H1 (cell line): ENCODE measurements around the gene FAAH. TPM values are rescaled to one million over a fixed set of nuclear protein-coding genes. Genes with fewer than 3 reads are reported as not detected.

Experiments
- CTCF ChIA-PET: fragments of 300-600 bp; sonication (Branson Sonifier 250); formaldehyde crosslinking; loops from one replicate; lab custom pipeline; 2021; ENCODE audit not compliant: partially characterized antibody; lab: Charles Lee
- POLR2A ChIA-PET: fragments of 300-600 bp; sonication (Branson Sonifier 250); formaldehyde crosslinking; loops from one replicate; lab custom pipeline; 2021; ENCODE audit warnings: inconsistent platforms; ENCODE audit not compliant: partially characterized antibody; lab: Charles Lee
- DNase-seq, 2 experiments: peaks; one replicate each; pipeline versions ENCODE4 v3.0.0 to v3.0.0-alpha.2; 2010 to 2022; ENCODE audit warnings: low spot score in 2 of 2, low read depth in 1 of 2, mixed read lengths in 1 of 2
- FAIRE-seq: peaks from 2 replicates; lab custom pipeline; 2011; peaks lifted over from hg19 to GRCh38; lab: Jason Lieb, UNC
- H2AFZ ChIP-seq: 2 replicates; pipeline ENCODE4 v1.8.1; 2012; ENCODE audit warnings: low read length, inconsistent platforms
- H2AK5ac ChIP-seq: 2 replicates; pipeline ENCODE4 v1.6.1; 2013; ENCODE audit warnings: low read depth, low read length
- H2BK120ac ChIP-seq: replicated peaks from 2 replicates; pipeline ENCODE3; 2013; ENCODE audit warnings: low read depth, low read length, inconsistent platforms
- H2BK12ac ChIP-seq: 2 replicates; pipeline ENCODE4 v1.6.1; 2013; ENCODE audit warnings: low read depth, low read length
- H2BK15ac ChIP-seq: 2 replicates; pipeline ENCODE4 v1.6.1; 2013; ENCODE audit warnings: low read length
- H2BK20ac ChIP-seq: 2 replicates; pipeline ENCODE4 v1.6.1; 2013; ENCODE audit warnings: low read length
- H2BK5ac ChIP-seq: 2 replicates; pipeline ENCODE4 v1.6.1; 2013; ENCODE audit warnings: low read depth, low read length
- H3K14ac ChIP-seq: 2 replicates; pipeline ENCODE4 v1.6.1; 2013; ENCODE audit warnings: inconsistent platforms; ENCODE audit not compliant: insufficient read length
- H3K18ac ChIP-seq: 2 replicates; pipeline ENCODE4 v1.6.1; 2013; ENCODE audit warnings: low read length; ENCODE audit errors: extremely low read depth
- H3K23ac ChIP-seq: 2 replicates; pipeline ENCODE4 v1.6.1; 2013; ENCODE audit warnings: inconsistent platforms; ENCODE audit not compliant: insufficient read length
- H3K23me2 ChIP-seq: 2 replicates; pipeline ENCODE4 v1.6.1; 2013; ENCODE audit warnings: low read depth, low read length
- H3K27ac ChIP-seq: 2 replicates; pipeline ENCODE4 v1.6.1; 2011; ENCODE audit warnings: low read depth, low read length, inconsistent platforms
- H3K27me3 ChIP-seq, 4 experiments: replicated peaks in 1 of 4; 1 replicate in 1 of 4; 2 replicates in 3 of 4; pipeline versions ENCODE4 v1.6.1 to v1.8.1; 2011 to 2013; ENCODE audit warnings: low read length in 3 of 4, mild to moderate bottlenecking in 3 of 4, inconsistent platforms in 2 of 4, mixed read lengths in 2 of 4, moderate library complexity in 1 of 4; ENCODE audit not compliant: control insufficient read depth in 3 of 4, insufficient read depth in 3 of 4; ENCODE audit errors: extremely low read depth in 1 of 4
- H3K36me3 ChIP-seq, 4 experiments: 2 replicates each; pipeline versions ENCODE4 v1.6.1 to v1.8.1; 2011 to 2013; ENCODE audit warnings: mild to moderate bottlenecking in 4 of 4, low read length in 3 of 4, moderate library complexity in 2 of 4, control low read depth in 1 of 4, inconsistent platforms in 1 of 4; ENCODE audit not compliant: insufficient read depth in 4 of 4, control insufficient read depth in 2 of 4
- H3K4ac ChIP-seq: replicated peaks from 2 replicates; pipeline ENCODE3; 2013; ENCODE audit warnings: low read length, low read depth, mixed read lengths, inconsistent platforms; ENCODE audit not compliant: insufficient read length
- H3K4me1 ChIP-seq, 4 experiments: replicated peaks in 1 of 4; 1 replicate in 1 of 4; 2 replicates in 3 of 4; pipeline versions ENCODE4 v1.6.1 to v1.8.1; 2011 to 2013; ENCODE audit warnings: low read length in 3 of 4, inconsistent platforms in 2 of 4, mixed read lengths in 1 of 4; ENCODE audit not compliant: insufficient read depth in 4 of 4, control insufficient read depth in 3 of 4
- H3K4me2 ChIP-seq, 2 experiments: 2 replicates each; pipeline versions ENCODE4 v1.6.1 to v1.8.1; 2011 to 2013; ENCODE audit warnings: low read depth in 2 of 2, low read length in 2 of 2, control low read depth in 1 of 2, inconsistent platforms in 1 of 2, mild to moderate bottlenecking in 1 of 2; ENCODE audit not compliant: insufficient read depth in 1 of 2
- H3K4me3 ChIP-seq, 4 experiments: fragments of 200-600, 300-600 bp in 1 of 4; sonication (generic), shearing (Covaris generic), sonication (Bioruptor Twin) in 1 of 4; 2 replicates each; pipeline versions ENCODE4 v1.5.1 to v1.8.1; 2011 to 2016; ENCODE audit warnings: low read length in 4 of 4, low read depth in 3 of 4, control low read depth in 2 of 4, inconsistent platforms in 2 of 4, mild to moderate bottlenecking in 2 of 4, mixed read lengths in 1 of 4, moderate library complexity in 1 of 4; ENCODE audit not compliant: insufficient read depth in 2 of 4; ENCODE audit errors: extremely low read depth in 1 of 4
- H3K56ac ChIP-seq: replicated peaks from 2 replicates; pipeline ENCODE3; 2013; ENCODE audit warnings: low read depth, mild to moderate bottlenecking, mixed read lengths, low read length, inconsistent platforms; ENCODE audit not compliant: insufficient read length
- H3K79me1 ChIP-seq: 2 replicates; pipeline ENCODE4 v1.6.1; 2013; ENCODE audit warnings: low read depth, low read length, control low read depth
- H3K79me2 ChIP-seq, 2 experiments: 2 replicates each; pipeline versions ENCODE4 v1.6.1 to v1.8.1; 2012 to 2013; ENCODE audit warnings: low read length in 2 of 2, mild to moderate bottlenecking in 2 of 2, inconsistent platforms in 1 of 2; ENCODE audit not compliant: insufficient read depth in 2 of 2, control insufficient read depth in 1 of 2
- H3K9ac ChIP-seq, 4 experiments: replicated peaks in 1 of 4; 1 replicate in 1 of 4; 2 replicates in 3 of 4; pipeline versions ENCODE4 v1.6.1 to v1.8.1; 2011 to 2013; ENCODE audit warnings: low read depth in 3 of 4, low read length in 3 of 4, control low read depth in 2 of 4, mild to moderate bottlenecking in 2 of 4, moderate library complexity in 2 of 4, inconsistent platforms in 1 of 4; ENCODE audit errors: extremely low read depth in 1 of 4
- H3K9me3 ChIP-seq, 2 experiments: 2 replicates each; pipeline versions ENCODE4 v1.6.1 to v1.8.1; 2012 to 2013; ENCODE audit warnings: mild to moderate bottlenecking in 2 of 2, moderate library complexity in 2 of 2, control low read depth in 1 of 2, inconsistent platforms in 1 of 2, low read depth in 1 of 2, low read length in 1 of 2, mixed read lengths in 1 of 2; ENCODE audit not compliant: insufficient read depth in 2 of 2
- H4K20me1 ChIP-seq, 2 experiments: replicated peaks in 1 of 2; 2 replicates each; pipeline versions ENCODE3 to v1.8.1; 2011 to 2013; ENCODE audit warnings: inconsistent platforms in 2 of 2, low read length in 2 of 2, mild to moderate bottlenecking in 1 of 2; ENCODE audit not compliant: insufficient read depth in 2 of 2, control insufficient read depth in 1 of 2
- H4K5ac ChIP-seq: 2 replicates; pipeline ENCODE4 v1.6.1; 2013; ENCODE audit warnings: low read length, low read depth, mixed read lengths, inconsistent platforms; ENCODE audit not compliant: insufficient read length
- H4K8ac ChIP-seq: 2 replicates; pipeline ENCODE4 v1.8.0; 2013; ENCODE audit warnings: mild to moderate bottlenecking, moderate library complexity, low read length, inconsistent platforms; ENCODE audit not compliant: insufficient read depth; ENCODE audit errors: extremely low read depth
- H4K91ac ChIP-seq: replicated peaks from 2 replicates; pipeline ENCODE3; 2013; ENCODE audit warnings: low read length, mixed read lengths, inconsistent platforms; ENCODE audit not compliant: insufficient read length
- BCL11A ChIP-seq, 2 experiments: IDR thresholded peaks; one replicate each; pipeline ENCODE4 v1.6.1; 2011; ENCODE audit warnings: low read depth in 2 of 2, low read length in 2 of 2, mild to moderate bottlenecking in 2 of 2
- CBX5 ChIP-seq: fragments of 300-800, 300-1000 bp; sonication (generic); IDR thresholded peaks from 2 replicates; pipeline ENCODE4 v1.7.1; 2016; ENCODE audit warnings: antibody characterized with exemption, low read length, low read depth
- CTBP2 ChIP-seq: IDR thresholded peaks from 2 replicates; pipeline ENCODE4 v1.7.0; 2011; ENCODE audit warnings: borderline replicate concordance, mild to moderate bottlenecking, moderate library complexity, mixed read lengths, low read length; ENCODE audit not compliant: insufficient read depth, insufficient read length
- EZH2 ChIP-seq: fragments of 200-600 bp; sonication (generic); IDR thresholded peaks from 2 replicates; pipeline ENCODE4 v1.7.1; 2012; ENCODE audit warnings: low read depth, mild to moderate bottlenecking, moderate library complexity, low read length, inconsistent platforms; ENCODE audit not compliant: severe bottlenecking
- GABPA ChIP-seq: IDR thresholded peaks from 2 replicates; pipeline ENCODE4 v1.6.1; 2011; ENCODE audit warnings: mild to moderate bottlenecking, low read length, moderate library complexity, borderline replicate concordance; ENCODE audit not compliant: insufficient read depth
- HDAC6 ChIP-seq: IDR thresholded peaks from one replicate; pipeline ENCODE4 v1.7.1; 2012; ENCODE audit warnings: low read depth, mild to moderate bottlenecking, inconsistent platforms, low read length, moderate library complexity
- RBBP5 ChIP-seq: IDR thresholded peaks from 2 replicates; pipeline ENCODE4 v1.7.1; 2012; ENCODE audit warnings: low read depth, mild to moderate bottlenecking, inconsistent platforms, low read length, moderate library complexity, borderline replicate concordance
- RFX5 ChIP-seq: IDR thresholded peaks from 2 replicates; pipeline ENCODE4 v1.6.1; 2011; ENCODE audit warnings: low read depth, low read length, improper control_type of control experiment, borderline replicate concordance
- YY1 ChIP-seq: IDR thresholded peaks from 2 replicates; pipeline ENCODE4 v1.6.1; 2011; ENCODE audit warnings: low read depth, mild to moderate bottlenecking, low read length
- WGBS, 2 experiments: shearing (Covaris generic) in 1 of 2; methylation state at CpG; one replicate each; pipeline versions ENCODE4 v1.1.6 to v1.1.7; 2013 to 2015; ENCODE audit warnings: low lambda C conversion rate in 2 of 2, mixed read lengths in 2 of 2, inconsistent platforms in 1 of 2, low coverage in 1 of 2, missing lambda C conversion rate in 1 of 2; ENCODE audit not compliant: insufficient replicate concordance in 2 of 2, insufficient coverage in 1 of 2, insufficient read length in 1 of 2; ENCODE audit errors: extremely low coverage in 1 of 2, missing lambda C conversion rate in 1 of 2; 5-methylcytosine and 5-hydroxymethylcytosine counted together
- polyA plus RNA-seq, 7 experiments: library from polyadenylated mRNA; depleted of rRNA in 3 of 7; stranded (reverse) in 5 of 7; unstranded in 2 of 7; fragments of >200 nt in 5 of 7; fragments of 200-250 nt in 2 of 7; gene quantifications; 1 replicate in 5 of 7; 2 replicates in 1 of 7; 4 replicates in 1 of 7; pipeline versions ENCODE4 v1.2.1 to v1.2.3, GENCODE V29; 2011 to 2013; ENCODE audit warnings: missing spikeins in 2 of 7, mixed read lengths in 2 of 7
- total RNA-seq: library from RNA; stranded (reverse); fragmentation: NEBNext Ultra II Directional; extraction: Animal tissue kit (Norgen Biotek cat#: 25700); gene quantifications from 2 replicates; pipeline ENCODE4 v1.2.1, GENCODE V29; 2021
- TF ChIP-seq, protein P1 (sequence below): IDR thresholded peaks from 2 replicates; pipeline ENCODE4 v1.6.1; 2012; ENCODE audit warnings: inconsistent platforms

The FAAH gene
- total and polyA plus RNA-seq, 2 of the 8 experiments (the other 6 are each of a cell fraction or from before 2014, with no cell fraction given): 41.2 to 47.3 TPM

DNA sequence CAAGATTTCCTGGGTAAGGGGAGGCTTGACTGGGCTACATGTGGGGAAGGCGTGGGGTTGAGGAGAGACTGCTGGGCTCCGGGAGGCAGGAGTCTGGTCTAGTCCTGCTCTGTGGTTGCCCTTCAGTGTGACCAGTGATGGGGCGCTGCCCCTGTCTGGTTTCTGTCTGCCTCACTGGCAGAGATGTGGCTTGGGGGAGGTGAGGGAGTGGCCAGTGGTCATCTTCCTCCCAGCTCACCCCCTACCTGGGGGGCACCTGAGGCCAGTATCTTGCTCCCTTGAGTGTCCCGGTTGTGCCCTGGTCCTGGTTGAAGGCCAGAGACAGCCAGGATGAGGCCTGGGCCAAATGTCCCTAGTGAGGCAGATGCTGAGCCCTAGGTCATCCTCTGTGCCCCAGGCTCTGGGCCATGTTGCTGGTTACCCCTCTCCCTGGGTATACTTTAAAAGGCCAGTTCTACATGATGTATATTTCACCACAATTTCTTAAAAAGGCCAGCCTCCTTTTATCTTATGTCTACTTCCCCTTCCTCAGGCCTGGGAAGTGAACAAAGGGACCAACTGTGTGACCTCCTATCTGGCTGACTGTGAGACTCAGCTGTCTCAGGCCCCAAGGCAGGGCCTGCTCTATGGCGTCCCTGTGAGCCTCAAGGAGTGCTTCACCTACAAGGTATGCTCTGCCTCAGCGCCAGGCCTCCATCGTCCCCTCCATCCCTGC, 10.5 kb downstream of the FAAH start:
- Histone ChIP-seq H2BK20ac (no peak overlapping the region), H3K9ac (no peak overlapping the region), H3K14ac (no peak overlapping the region), H2BK12ac (no peak overlapping the region), H3K4me2 (no peak overlapping the region), H3K56ac (no peak overlapping the region), H2BK120ac (no peak overlapping the region), H3K4ac (no peak overlapping the region), H4K20me1 (peaks cover 0 to 4% of the 10 kb centered on the region in 2 experiments), H2BK15ac (no peak overlapping the region), H4K8ac (no peak overlapping the region), H3K18ac (no peak overlapping the region), H2BK5ac (no peak overlapping the region; the same call in 1 of the 2 replicates), H4K91ac (no peak overlapping the region), H2AK5ac (no peak overlapping the region), H3K79me2 (peaks cover 0 to 4% of the 10 kb centered on the region in 2 experiments; a peak in 1 of 4 replicates), H3K4me1 (peaks cover 9 to 26% (median 19%) of the 10 kb centered on the region in 4 experiments), H3K23ac (no peak overlapping the region), H4K5ac (no peak overlapping the region), H3K9me3 (no peaks in the 10 kb centered on the region), H3K36me3 (peaks cover 3 to 16% (median 4%) of the 10 kb centered on the region in 4 experiments; a peak in 5 of 8 replicates), H3K27ac (no peak overlapping the region), H3K4me3 (no peak overlapping the region), H3K27me3 (no peaks in the 10 kb centered on the region), H2AFZ (no peak overlapping the region), H3K23me2 (no peaks in the 10 kb centered on the region; the same call in 1 of the 2 replicates), H3K79me1 (no peaks in the 10 kb centered on the region; the same call in 1 of the 2 replicates)
- DNase-seq (no peak), FAIRE-seq (no peak)
- WGBS, 2 experiments: 94% methylated on average over 7 of the region's 7 CpGs; no CpG with 5 or more reads in 1 of the 2 experiments
- ChIA-PET CTCF (interaction anchor here (0.6 to 25.3 kb wide), 9 partner anchors 7 to 1312 kb away, joined by 3 to 513 read pairs (median 4); no protein-coding TSS in a partner anchor), POLR2A (interaction anchor here (1.4 to 3.4 kb wide), 2 partner anchors 10 to 11 kb away, joined by 4 to 17 read pairs; partner anchors contain the start of gene FAAH)
- TF ChIP-seq YY1: no peak
- TF ChIP-seq GABPA: no peak
- TF ChIP-seq EZH2: no peak
- TF ChIP-seq, protein P1, sequence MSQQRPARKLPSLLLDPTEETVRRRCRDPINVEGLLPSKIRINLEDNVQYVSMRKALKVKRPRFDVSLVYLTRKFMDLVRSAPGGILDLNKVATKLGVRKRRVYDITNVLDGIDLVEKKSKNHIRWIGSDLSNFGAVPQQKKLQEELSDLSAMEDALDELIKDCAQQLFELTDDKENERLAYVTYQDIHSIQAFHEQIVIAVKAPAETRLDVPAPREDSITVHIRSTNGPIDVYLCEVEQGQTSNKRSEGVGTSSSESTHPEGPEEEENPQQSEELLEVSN: no peak
- no peak for TF ChIP-seq RFX5
- TF ChIP-seq CBX5: no peak
- TF ChIP-seq CTBP2: no peak
- TF ChIP-seq HDAC6: no peak
- no peak for TF ChIP-seq BCL11A (IDR thresholded peaks at IDR 0.05; ENCODE audit: low read depth in 2 of 2, low read length in 2 of 2)
- no peak for TF ChIP-seq RBBP5
